ENCODE measurements around the gene SPRY2.

DNA sequence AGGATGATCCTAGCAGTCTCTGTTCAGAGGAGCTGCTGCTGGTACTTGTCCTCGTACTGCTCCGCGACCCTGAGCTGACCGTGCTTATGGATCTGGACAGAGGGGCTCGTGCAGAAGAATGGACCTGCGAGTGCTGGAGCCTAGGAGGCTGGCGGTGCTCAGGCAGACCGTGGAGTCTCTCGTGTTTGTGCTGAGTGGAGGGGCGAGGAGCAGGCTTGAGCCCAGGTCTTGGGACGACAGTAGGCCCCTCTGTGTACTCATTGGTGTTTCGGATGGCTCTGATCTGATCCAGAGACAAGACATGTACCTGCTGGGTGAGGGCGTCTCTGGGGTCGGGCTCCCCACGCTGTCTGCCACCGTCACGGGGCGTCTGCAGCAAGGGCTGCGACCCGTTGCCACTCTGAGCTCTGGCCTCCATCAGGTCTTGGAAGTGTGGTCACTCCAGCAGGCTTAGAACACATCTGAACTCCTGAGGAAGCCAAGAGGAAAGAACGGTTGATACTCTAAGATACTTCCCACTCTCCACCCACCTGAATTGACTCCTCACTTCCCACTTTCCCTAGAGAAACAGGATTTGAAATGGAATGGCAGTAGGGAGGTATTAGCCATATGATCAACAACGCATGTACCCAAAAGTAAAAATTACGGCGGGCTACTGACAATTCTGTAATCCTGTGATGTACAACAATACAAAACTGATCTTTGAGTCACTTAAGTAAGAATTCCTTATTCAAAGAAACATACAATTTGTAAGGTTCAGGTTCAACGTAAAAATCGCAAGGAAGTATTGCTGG, 3.4 kb downstream of the SPRY2 start:
- TF ChIP-seq CTCF (IDR thresholded peaks at IDR 0.05; ENCODE audit: low read depth, low read length, poor library complexity, severe bottlenecking): no peak
- no peak for TF ChIP-seq EZH2phosphoT487 (IDR thresholded peaks at IDR 0.05; ENCODE audit: borderline replicate concordance, low read length)
